Left lung (tissue), 10 donors: ENCODE measurements around the gene DNPH1. TPM values are rescaled to one million over a fixed set of nuclear protein-coding genes. Genes with fewer than 3 reads are reported as not detected.

ENCODE experiments used
- ATAC-seq: fragments of 200-7000 bp; cut with Tn5 transposase; one replicate; pipeline ENCODE4 v1.9.1; 2020; ENCODE audit warnings: moderate library complexity
- DNase-seq, 4 donors: peaks; one replicate each; pipeline ENCODE4 v3.0.0-alpha.2; 2013 to 2020
- H3K27ac ChIP-seq, 2 donors: fragments of 200-600 bp; sonication (generic) in 1 of 2; one replicate each; pipeline versions ENCODE4 v1.5.0 to v1.8.0; 2020 to 2021
- H3K27me3 ChIP-seq, 2 donors: fragments of 200-600 bp; sonication (generic) in 1 of 2; one replicate each; pipeline versions ENCODE4 v1.5.0 to v1.8.0; 2020 to 2021
- H3K36me3 ChIP-seq, 2 donors: fragments of 200-600 bp; sonication (generic) in 1 of 2; one replicate each; pipeline versions ENCODE4 v1.5.0 to v1.8.0; 2020 to 2021
- H3K4me1 ChIP-seq, 2 donors: fragments of 200-600 bp; one replicate each; pipeline ENCODE4 v1.8.0; 2021
- H3K4me3 ChIP-seq, 2 donors: fragments of 200-600 bp; sonication (generic) in 1 of 2; one replicate each; pipeline versions ENCODE4 v1.5.0 to v1.8.0; 2020 to 2021; ENCODE audit warnings: mild to moderate bottlenecking in 1 of 2
- H3K9me3 ChIP-seq, 2 donors: fragments of 200-600 bp; sonication (generic) in 1 of 2; one replicate each; pipeline versions ENCODE4 v1.5.0 to v1.8.0; 2020 to 2021
- intact Hi-C, 2 donors: fragments of 100-400 bp; cut with DNase I; formaldehyde crosslinking; loops; one replicate each; pipeline versions ENCODE4 v1.11.2 to v1.14.2; 2022
- polyA plus RNA-seq, 6 donors: library from polyadenylated mRNA; unstranded; fragments of 120-200 nt; gene quantifications; one replicate each; pipeline ENCODE4 v1.2.1, GENCODE V29; 2013; ENCODE audit not compliant: insufficient read length in 6 of 6
- total RNA-seq, 2 donors: library from RNA; stranded (reverse); fragmentation: NEBNext Ultra II Directional; extraction: Animal tissue kit (Norgen Biotek cat#: 25700); gene quantifications; one replicate each; pipeline ENCODE4 v1.2.1, GENCODE V29; 2021
- TF ChIP-seq, protein P1 (sequence below), 2 donors: fragments of 200-600 bp; sonication (generic) in 1 of 2; IDR thresholded peaks; one replicate each; pipeline versions ENCODE4 v1.5.0 to v1.8.0; 2021; ENCODE audit warnings: antibody characterized with exemption in 2 of 2
- donor health status: DM: no; HTN: yes; CAD: no.
- donor health status: DM: no; HTN: no; CAD: no.

The DNPH1 gene
- total and polyA plus RNA-seq, 8 donors = 26.4 to 49.6 (median 32.9) TPM

DNA sequence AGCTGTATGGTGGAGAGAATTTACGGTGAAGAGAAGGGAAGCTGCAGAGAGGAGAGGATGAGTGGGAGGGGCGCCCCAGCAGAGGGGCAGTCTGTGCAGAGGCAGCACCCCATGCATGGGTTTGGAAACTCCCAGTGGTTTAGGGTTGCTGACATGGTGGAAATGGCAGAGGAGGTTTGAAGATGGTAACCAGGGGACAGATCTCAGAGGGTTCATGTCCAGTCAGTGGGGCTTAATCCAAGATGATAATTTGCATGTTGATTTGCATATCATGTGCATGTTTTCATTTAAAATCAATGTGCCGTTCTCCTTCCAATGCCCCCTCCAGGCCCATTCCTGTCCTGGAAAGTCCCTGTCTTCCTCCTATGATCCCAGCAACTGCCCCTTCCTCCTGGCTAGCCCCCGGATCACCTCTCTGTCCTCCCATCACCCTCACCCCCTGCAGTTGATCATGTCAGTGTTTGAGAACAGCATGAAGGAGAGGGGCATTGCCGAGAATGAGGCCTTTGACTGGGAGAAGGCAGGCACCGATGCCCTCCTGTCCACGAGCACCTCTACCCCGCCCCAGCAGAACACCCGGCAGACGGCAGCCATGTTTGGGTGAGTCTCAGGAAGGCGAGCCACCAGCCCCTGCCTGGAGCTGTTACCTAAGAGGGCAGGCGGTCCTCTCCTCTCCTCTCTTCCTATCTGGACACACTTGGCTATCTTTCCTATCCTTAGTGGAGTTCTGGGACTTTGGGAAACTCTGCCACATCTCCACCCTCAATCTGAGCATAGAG lies 28.3 kb upstream of the DNPH1 start:
- Histone ChIP-seq H3K4me3 (no peak overlapping the region), H3K9me3 (no peaks in the 10 kb centered on the region), H3K27ac (no peak overlapping the region), H3K4me1 (no peaks in the 10 kb centered on the region), H3K36me3 (no peaks in the 10 kb centered on the region), H3K27me3 (peaks cover 0 to 12% of the 10 kb centered on the region in 2 donors)
- ATAC-seq = no peak
- TF ChIP-seq, protein P1, sequence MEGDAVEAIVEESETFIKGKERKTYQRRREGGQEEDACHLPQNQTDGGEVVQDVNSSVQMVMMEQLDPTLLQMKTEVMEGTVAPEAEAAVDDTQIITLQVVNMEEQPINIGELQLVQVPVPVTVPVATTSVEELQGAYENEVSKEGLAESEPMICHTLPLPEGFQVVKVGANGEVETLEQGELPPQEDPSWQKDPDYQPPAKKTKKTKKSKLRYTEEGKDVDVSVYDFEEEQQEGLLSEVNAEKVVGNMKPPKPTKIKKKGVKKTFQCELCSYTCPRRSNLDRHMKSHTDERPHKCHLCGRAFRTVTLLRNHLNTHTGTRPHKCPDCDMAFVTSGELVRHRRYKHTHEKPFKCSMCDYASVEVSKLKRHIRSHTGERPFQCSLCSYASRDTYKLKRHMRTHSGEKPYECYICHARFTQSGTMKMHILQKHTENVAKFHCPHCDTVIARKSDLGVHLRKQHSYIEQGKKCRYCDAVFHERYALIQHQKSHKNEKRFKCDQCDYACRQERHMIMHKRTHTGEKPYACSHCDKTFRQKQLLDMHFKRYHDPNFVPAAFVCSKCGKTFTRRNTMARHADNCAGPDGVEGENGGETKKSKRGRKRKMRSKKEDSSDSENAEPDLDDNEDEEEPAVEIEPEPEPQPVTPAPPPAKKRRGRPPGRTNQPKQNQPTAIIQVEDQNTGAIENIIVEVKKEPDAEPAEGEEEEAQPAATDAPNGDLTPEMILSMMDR (IDR thresholded peaks at IDR 0.05) = no peak
- intact Hi-C loops = no loop called here
- DNase-seq = no peak

DNA sequence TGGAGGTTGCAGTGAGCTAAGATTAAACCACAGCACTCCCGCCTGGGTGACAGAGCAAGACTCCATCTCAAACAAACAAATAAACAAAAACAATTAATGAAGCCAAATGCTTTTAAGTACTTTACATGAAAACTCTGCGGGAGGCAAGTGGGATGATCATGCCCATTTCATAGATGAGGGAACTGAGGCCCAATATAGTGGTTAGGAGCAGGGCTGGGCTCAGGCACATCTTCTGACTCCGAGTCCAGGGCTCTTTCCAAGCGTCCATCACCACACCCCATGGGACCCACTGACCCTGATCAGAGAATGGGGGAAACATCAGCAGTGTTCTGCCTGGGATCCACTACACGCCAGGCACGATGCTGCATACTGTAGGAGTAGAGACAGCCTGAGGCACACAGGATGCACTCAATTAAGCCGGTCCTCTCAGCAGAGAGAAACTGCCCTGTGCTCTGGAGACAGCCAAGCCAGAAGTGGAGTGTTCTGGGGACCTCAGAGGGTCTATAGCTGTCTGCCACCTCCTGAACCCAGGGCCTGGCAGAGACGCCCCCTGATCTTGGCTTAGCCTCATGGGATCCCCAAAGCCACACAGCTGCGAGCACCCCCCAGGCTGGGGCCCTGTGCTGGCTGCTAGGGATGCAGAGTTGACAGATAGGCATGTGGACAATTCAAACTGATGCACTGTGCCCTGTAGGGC lies 27.5 kb upstream of the DNPH1 start:
- intact Hi-C loops = no loop called here
- Histone ChIP-seq H3K36me3 (no peaks in the 10 kb centered on the region), H3K27ac (no peak overlapping the region), H3K27me3 (peaks cover 0 to 19% of the 10 kb centered on the region in 2 donors), H3K9me3 (no peaks in the 10 kb centered on the region), H3K4me1 (no peaks in the 10 kb centered on the region), H3K4me3 (no peak overlapping the region)
- DNase-seq (no peak), ATAC-seq (no peak)
- TF ChIP-seq, protein P1 (IDR thresholded peaks at IDR 0.05) = no peak

DNA sequence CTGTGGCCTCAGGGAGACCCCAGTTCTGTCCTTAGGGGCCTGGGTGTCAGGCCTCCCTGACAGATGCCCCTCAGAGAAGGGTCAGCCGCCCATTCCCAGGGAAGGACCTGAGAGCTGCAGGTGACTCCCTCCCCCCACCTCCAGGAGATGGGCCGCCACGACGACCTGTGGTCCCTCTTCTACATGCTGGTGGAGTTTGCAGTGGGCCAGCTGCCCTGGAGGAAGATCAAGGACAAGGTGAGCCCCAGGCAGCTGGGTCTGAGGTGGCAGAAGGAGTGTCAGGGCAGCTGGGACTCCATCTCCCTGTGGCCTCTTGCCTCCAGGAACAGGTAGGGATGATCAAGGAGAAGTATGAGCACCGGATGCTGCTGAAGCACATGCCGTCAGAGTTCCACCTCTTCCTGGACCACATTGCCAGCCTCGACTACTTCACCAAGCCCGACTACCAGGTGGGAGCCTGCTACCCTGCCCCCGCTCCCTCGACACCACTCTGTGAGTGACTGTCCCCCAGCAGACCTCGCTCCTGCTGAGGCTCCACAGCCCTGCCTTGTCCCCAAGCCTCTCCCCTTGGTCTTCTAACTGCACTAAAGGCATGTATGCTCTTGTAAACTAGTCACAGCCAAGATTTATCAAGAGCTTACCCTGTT lies 26.2 kb upstream of the DNPH1 start:
- Histone ChIP-seq H3K27me3 (peaks cover 7 to 32% of the 10 kb centered on the region in 2 donors), H3K4me3 (no peak overlapping the region), H3K36me3 (no peaks in the 10 kb centered on the region), H3K27ac (no peak overlapping the region), H3K4me1 (no peaks in the 10 kb centered on the region), H3K9me3 (no peaks in the 10 kb centered on the region)
- ATAC-seq (no peak), DNase-seq (no peak)
- intact Hi-C loops = no loop called here
- TF ChIP-seq, protein P1 (IDR thresholded peaks at IDR 0.05) = no peak

DNA sequence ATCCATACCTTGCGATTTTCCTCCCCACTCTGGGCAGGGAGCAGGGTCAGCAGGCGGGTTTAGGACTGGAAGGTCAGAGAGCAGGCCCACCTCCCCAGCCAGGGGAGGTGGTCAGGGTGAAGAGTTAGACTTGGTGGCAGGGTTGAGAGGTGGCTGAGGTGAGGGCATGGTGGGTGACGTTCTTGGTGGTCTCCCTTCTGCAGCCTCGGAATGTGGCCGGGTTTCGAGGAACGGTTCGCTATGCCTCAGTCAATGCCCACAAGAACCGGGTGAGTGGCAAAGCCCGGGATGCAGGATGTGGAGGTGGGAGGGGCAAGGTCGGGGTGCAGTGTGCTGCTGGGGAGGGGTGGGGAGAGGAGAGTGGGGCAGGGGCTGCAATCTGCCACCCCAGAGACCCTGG lies 25.6 kb upstream of the DNPH1 start:
- no peaks in the 10 kb centered on the region for H3K36me3 ChIP-seq
- no peaks in the 10 kb centered on the region for H3K4me1 ChIP-seq
- no peak overlapping the region for H3K4me3 ChIP-seq
- DNase-seq (no peak), ATAC-seq (no peak)
- intact Hi-C loops = no loop called here
- H3K27me3 ChIP-seq = peaks cover 7 to 39% of the 10 kb centered on the region in 2 donors
- H3K27ac ChIP-seq = no peak overlapping the region
- TF ChIP-seq, protein P1 (IDR thresholded peaks at IDR 0.05) = no peak
- H3K9me3 ChIP-seq = no peaks in the 10 kb centered on the region
